Amniotic epithelial cell (primary cell): ENCODE results near the gene LSM14B.

ENCODE experiments used
- DNase-seq: peaks from one replicate; pipeline ENCODE4 v3.0.0-alpha.2; 2010; ENCODE audit warnings: low read depth

The LSM14B gene

GRCh38 chr20:62163485-62163865 is 41.2 kb downstream of the LSM14B start:
- DNase-seq = no peak

- DNase-seq = no peak
These were observed 41.9 kb downstream of the LSM14B start for GRCh38 chr20:62163986-62164762.

- DNase-seq = no peak
These were observed 42.8 kb downstream of the LSM14B start for GRCh38 chr20:62164879-62165761.

GRCh38 chr20:62165762-62166399 is 43.6 kb downstream of the LSM14B start:
- DNase-seq = peak; percentile 55

GRCh38 chr20:62167474-62167873 is 45.2 kb downstream of the LSM14B start:
- no peak for DNase-seq

GRCh38 chr20:62168061-62168460 is 45.8 kb downstream of the LSM14B start:
- DNase-seq = no peak

GRCh38 chr20:62168890-62169435 is 46.7 kb downstream of the LSM14B start:
- DNase-seq = no peak

GRCh38 chr20:62170536-62170935 is 48.3 kb downstream of the LSM14B start:
- no peak for DNase-seq

- no peak for DNase-seq
These were observed 49.0 kb downstream of the LSM14B start for GRCh38 chr20:62171245-62171644.

- DNase-seq = no peak
These were observed 50.4 kb downstream of the LSM14B start for GRCh38 chr20:62172666-62173065.

- no peak for DNase-seq
These were observed 51.9 kb downstream of the LSM14B start for GRCh38 chr20:62174021-62174804.

GRCh38 chr20:62174870-62175624 is 52.8 kb downstream of the LSM14B start:
- no peak for DNase-seq

GRCh38 chr20:62175711-62176110 is 53.4 kb downstream of the LSM14B start:
- DNase-seq = no peak

GRCh38 chr20:62176866-62177265 is 54.6 kb downstream of the LSM14B start:
- no peak for DNase-seq

GRCh38 chr20:62177307-62177706 is 55.0 kb downstream of the LSM14B start:
- no peak for DNase-seq

GRCh38 chr20:62178316-62179161 is 56.3 kb downstream of the LSM14B start:
- no peak for DNase-seq

GRCh38 chr20:62179162-62179504 is 56.9 kb downstream of the LSM14B start:
- DNase-seq = no peak

GRCh38 chr20:62181808-62182207 is 59.5 kb downstream of the LSM14B start:
- no peak for DNase-seq

GRCh38 chr20:62182469-62183425 is 60.5 kb downstream of the LSM14B start, which contains the start of gene MTG2:
MTG2 (plus strand) TSS chr20:62183028; CDS start chr20:62193421, 10,393 bp downstream.
- peak; percentile 92 for DNase-seq
